GM19351 (cell line): ENCODE data around the gene GNL3L.
"Not testable (repeated sequence)": the region's sequence is repeated elsewhere in the genome, so short reads cannot be mapped to it uniquely, and the experiment has no call there.

ENCODE experiments used
- ATAC-seq: cut with Tn5 transposase; IDR thresholded peaks from one replicate; pipeline ENCODE4 v1.9.1; 2021; ENCODE audit warnings: mild to moderate bottlenecking, moderate library complexity; ENCODE audit not compliant: unreplicated experiment

Gene GNL3L

GRCh38 chrX:54551801-54552200 is 21.8 kb downstream of the GNL3L start:
- ATAC-seq, result no peak

- ATAC-seq, result not testable (repeated sequence)
These were observed 25.0 kb downstream of the GNL3L start for GRCh38 chrX:54555006-54555405.

GRCh38 chrX:54560411-54560810 is 30.4 kb downstream of the GNL3L start:
- ATAC-seq, result no peak

DNA sequence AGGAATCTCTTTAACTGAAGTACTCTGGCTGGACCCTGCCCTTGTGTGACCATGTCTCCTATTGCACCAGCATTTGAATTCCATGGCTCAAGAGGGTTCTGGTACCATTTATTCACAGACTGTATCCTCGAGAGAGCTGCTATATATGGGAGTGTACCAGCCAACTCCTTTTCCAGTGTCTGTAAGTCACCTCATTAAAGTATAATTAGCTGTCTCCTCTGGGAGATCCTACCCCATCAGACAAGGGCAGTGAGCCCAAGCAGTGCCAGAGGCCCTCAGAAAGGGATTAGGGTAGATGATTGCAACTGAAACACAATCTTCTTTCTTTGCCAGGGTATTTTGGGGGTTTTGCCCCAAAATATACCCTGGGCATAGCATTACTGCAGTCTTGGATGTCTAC is 31.6 kb downstream of the GNL3L start:
- no peak for ATAC-seq

DNA sequence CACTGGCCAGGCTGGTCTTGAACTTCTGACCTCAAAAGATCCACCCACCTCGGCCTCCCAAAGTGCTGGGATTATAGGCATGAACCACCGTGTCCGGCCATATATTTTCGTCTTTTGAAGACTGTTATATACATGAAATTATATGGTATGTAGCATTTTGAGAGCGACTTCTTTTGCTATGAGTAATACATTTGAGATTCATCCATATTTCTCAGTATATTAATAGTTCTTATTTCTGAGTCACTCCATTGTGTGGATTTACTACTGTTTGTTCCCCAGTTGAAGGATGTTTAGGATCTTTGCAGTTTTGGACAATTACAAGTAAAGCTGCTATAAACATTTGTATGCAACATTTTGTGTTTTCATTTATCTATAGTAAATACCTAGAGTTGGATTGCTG is 34.9 kb downstream of the GNL3L start:
- no peak for ATAC-seq

- no peak for ATAC-seq
These were observed 40.3 kb downstream of the GNL3L start for GRCh38 chrX:54570332-54570731.

DNA sequence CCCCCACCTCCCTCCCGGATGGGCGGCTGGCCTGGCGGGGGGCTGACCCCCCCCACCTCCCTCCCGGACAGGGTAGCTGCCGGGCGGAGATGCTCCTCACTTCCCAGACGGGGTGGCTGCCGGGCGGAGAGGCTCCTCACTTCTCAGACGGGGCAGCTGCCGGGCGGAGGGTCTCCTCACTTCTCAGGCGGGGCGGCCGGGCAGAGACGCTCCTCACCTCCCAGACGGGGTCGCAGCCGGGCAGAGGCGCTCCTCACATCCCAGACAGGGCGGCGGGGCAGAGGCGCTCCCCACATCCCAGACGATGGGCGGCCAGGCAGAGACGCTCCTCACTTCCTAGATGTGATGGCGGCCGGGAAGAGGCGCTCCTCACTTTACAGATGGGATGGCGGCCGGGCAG is 42.6 kb downstream of the GNL3L start:
- not testable (repeated sequence) for ATAC-seq

- no peak for ATAC-seq
These were observed 67.7 kb downstream of the GNL3L start for GRCh38 chrX:54597728-54598127.

DNA sequence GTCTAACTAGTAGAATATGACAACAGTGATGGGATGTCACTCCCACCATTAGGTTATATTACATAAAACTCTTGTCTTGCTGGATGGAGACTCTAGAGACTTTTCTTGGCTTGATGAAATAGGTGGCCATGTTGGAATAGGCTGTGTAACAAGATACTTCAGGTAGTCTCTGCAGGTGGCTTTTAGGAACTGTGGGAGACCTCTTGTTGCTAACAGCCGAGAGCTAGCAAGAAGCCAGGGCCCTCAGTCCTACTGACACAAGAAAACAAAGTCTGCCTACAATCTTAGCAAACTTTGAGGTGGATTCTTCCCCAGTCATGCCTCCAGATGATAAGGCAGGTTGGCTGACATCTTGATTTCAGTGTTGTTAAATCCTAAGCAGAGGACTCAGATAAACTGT is 72.5 kb downstream of the GNL3L start:
- no peak for ATAC-seq
